Sigmoid colon (tissue), 4 donors: Measurements from ENCODE around the gene MYPOP.

ENCODE experiments used
- CTCF ChIP-seq, 4 experiments: fragments of 450-650 bp in 3 of 4; fragments of 200-600 bp in 1 of 4; IDR thresholded peaks; one replicate each; pipeline ENCODE4 v1.5.1; 2016 to 2019; ENCODE audit warnings: antibody characterized with exemption in 4 of 4, mild to moderate bottlenecking in 3 of 4, moderate library complexity in 2 of 4
- EP300 ChIP-seq, 4 donors: sonication (generic); formaldehyde crosslinking; IDR thresholded peaks; one replicate each; pipeline ENCODE4 v1.6.1; 2017; ENCODE audit warnings: antibody characterized with exemption in 4 of 4
- POLR2A ChIP-seq, 2 donors: fragments of 450-650 bp; IDR thresholded peaks; one replicate each; pipeline ENCODE4 v1.6.1; 2016; ENCODE audit warnings: antibody characterized with exemption in 2 of 2, mild to moderate bottlenecking in 2 of 2, moderate library complexity in 2 of 2
- POLR2AphosphoS5 ChIP-seq, 4 donors: sonication (generic); formaldehyde crosslinking; IDR thresholded peaks; one replicate each; pipeline ENCODE4 v1.6.1; 2017; ENCODE audit warnings: antibody characterized with exemption in 4 of 4

- TF ChIP-seq POLR2A (IDR thresholded peaks at IDR 0.05) (no peak), POLR2AphosphoS5 (IDR thresholded peaks at IDR 0.05) (no peak), CTCF (IDR thresholded peaks at IDR 0.05) (no peak), EP300 (IDR thresholded peaks at IDR 0.05) (no peak)
Observed at GRCh38 chr19:45901912-45902650, at the start of gene MYPOP.
